ENCODE data around the gene TRIM52.

The TRIM52 gene

DNA sequence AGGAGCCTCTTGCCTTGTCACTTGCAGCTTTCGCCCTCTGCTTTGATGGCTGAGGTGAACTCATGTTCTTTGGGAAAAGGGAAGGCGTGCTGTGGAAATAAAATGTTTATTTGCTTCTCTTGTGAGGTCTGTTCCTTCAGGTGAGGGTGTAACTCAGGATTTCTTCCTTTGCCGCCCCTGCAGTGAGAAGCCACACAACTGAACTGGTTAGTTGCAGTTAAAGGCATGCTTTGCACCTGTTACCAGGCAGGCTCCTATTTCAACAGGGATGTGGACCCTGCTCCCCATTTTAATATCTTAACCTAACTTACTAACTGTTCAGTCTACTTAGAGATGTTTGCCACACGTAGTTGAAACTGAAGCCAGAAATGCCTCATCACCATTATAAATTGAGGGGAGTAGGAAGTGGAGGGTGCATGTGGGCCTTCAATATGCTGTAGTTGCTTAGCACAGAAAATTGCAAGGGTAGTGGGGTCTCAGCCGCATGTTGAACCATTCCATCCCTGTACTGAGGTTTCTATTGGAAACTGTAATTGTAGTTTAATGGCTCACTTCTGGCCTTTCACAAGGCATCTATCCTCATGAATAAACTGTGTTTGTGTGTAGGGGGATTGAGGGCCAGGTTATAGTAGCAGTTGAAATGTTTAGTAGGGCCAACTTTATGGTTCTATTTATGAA lies 25.1 kb downstream of the TRIM52 start:
- TF ChIP-seq CTCF (IDR thresholded peaks at IDR 0.05; ENCODE audit: low read depth, low read length, missing control alignments): no peak
- no peak for DNase-seq (ENCODE audit: low read depth)
- no peak overlapping the region for H3K4me3 ChIP-seq (ENCODE audit: low read depth, low read length)

DNA sequence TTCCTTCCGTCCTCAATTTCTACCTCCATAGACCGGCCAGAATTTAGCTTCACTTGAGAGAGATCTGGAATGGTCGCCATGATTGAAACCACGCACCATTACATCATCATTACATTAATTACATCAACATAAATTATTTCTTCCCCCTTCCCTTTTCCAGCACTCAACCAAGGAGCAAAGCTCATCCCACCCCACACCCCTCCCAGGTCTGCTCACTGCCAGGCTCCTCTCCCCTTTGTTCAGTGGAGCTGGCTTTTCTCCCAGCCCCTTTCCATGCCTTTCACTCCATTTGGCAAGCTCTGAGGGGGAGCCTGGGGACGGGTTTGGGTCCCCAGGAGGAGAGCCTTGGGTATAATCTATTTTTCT lies 25.6 kb downstream of the TRIM52 start:
- no peak overlapping the region for H3K4me3 ChIP-seq (ENCODE audit: low read depth, low read length)
- DNase-seq (ENCODE audit: low read depth): no peak
- TF ChIP-seq CTCF (IDR thresholded peaks at IDR 0.05; ENCODE audit: low read depth, low read length, missing control alignments): no peak

DNA sequence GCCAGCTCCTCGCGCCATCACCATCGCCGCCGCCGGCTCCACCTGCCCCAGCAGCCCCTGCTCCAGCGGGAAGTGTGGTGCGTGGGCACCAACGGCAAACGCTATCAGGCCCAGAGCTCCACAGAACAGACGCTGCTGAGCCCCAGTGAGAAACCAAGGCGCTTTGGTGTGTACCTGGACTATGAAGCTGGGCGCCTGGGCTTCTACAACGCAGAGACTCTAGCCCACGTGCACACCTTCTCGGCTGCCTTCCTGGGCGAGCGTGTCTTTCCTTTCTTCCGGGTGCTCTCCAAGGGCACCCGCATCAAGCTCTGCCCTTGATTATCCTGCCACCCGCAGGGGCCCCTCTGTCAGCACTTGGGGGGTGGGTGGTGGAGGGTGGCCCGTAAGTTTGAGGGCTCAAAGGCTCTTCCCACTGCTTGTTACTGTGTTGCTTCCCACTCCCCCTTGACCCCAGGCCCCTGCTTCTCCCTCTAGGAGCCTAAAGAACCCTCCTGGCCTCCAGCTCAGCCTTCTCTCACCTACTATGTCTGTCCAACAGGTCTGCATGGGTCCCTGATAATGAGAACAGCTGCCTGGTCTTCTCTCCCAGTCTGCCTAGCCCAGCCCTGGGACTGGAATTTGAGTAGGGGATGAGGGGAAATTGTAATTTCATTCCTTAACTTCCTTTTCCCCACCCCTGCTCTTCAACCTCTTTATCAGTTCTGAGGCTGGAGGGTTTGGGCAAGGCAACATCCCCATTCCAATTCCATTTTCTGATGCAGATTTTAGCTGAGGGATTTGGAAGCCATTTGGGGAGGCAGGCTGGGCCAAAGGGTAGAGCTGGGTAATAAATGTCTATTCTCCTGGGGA lies 26.3 kb downstream of the TRIM52 start:
- TF ChIP-seq CTCF (IDR thresholded peaks at IDR 0.05; ENCODE audit: low read depth, low read length, missing control alignments): no peak
- no peak for DNase-seq (ENCODE audit: low read depth)

GRCh38 chr5:181233801-181234454 lies 27.0 kb downstream of the TRIM52 start:
- no peak for DNase-seq (ENCODE audit: low read depth)

More for the DNA sequence above, 26.3 kb downstream of the TRIM52 start:
- no peak overlapping the region for H3K4me3 ChIP-seq (ENCODE audit: low read depth, low read length)

GRCh38 chr5:181233088-181233800 lies 27.7 kb downstream of the TRIM52 start:
- no peak overlapping the region for H3K4me3 ChIP-seq (ENCODE audit: low read depth, low read length)
- no peak for DNase-seq (ENCODE audit: low read depth)
- no peak for TF ChIP-seq CTCF (IDR thresholded peaks at IDR 0.05; ENCODE audit: low read depth, low read length, missing control alignments)

More at GRCh38 chr5:181233801-181234454, 27.0 kb downstream of the TRIM52 start:
- H3K4me3 ChIP-seq (ENCODE audit: low read depth, low read length): no peak overlapping the region
- TF ChIP-seq CTCF (IDR thresholded peaks at IDR 0.05; ENCODE audit: low read depth, low read length, missing control alignments): no peak

DNA sequence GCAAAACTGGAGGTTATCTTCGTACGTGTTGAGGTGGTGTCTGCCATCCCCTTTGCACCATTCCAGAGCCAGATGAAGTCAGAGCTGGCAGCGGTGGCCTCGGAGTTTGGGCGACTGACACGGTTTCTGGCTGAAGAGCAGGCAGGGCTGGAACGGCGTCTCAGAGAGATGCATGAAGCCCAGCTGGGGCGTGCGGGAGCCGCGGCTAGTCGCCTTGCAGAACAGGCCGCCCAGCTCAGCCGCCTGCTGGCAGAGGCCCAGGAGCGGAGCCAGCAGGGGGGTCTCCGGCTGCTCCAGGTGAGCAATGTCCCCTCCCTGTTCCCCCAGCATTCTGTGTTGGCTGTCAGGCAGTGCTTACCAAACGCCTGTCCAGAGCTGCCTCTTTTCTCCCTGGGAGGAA lies 28.4 kb downstream of the TRIM52 start:
- DNase-seq (ENCODE audit: low read depth): no peak
- H3K4me3 ChIP-seq (ENCODE audit: low read depth, low read length): no peak overlapping the region
- TF ChIP-seq CTCF (IDR thresholded peaks at IDR 0.05; ENCODE audit: low read depth, low read length, missing control alignments): no peak
